ENCODE results near the gene PXYLP1. TPM values are rescaled to one million over a fixed set of nuclear protein-coding genes. Genes with fewer than 3 reads are reported as not detected.

The PXYLP1 gene
- total RNA-seq, 3 donors from 2014 or later (not counting 1 experiment from before 2014, with no cell fraction given), result 13.0 to 32.4 (median 21.7) TPM

GRCh38 chr3:141237701-141238521, 6.3 kb downstream of the PXYLP1 start:
- no peaks in the 10 kb centered on the region for H3K27me3 ChIP-seq (ENCODE audit: control insufficient read depth, insufficient read depth, low read length)
- no peaks in the 10 kb centered on the region for H3K9me3 ChIP-seq (ENCODE audit: control insufficient read depth, insufficient read depth, low read length)
- peak overlapping the region; percentile 19 for H3K27ac ChIP-seq (ENCODE audit: low read length)
- ATAC-seq (peak; percentile 55 to 72 (median 66)), DNase-seq (peak in 1 of 2 donors; percentile 35)
- Mint-ChIP-seq H3K4me3 (no peak overlapping the region), H3K36me3 (no peaks in the 10 kb centered on the region), H3K9me3 (no peaks in the 10 kb centered on the region), H3K27me3 (ENCODE audit: low read depth in 2 of 2) (no peaks in the 10 kb centered on the region), H3K27ac (peak overlapping the region; percentile 60 to 75), H3K4me1 (peaks cover 56 to 62% of the 10 kb centered on the region in 2 donors)
- peaks cover 36% of the 10 kb centered on the region for H3K4me1 ChIP-seq (ENCODE audit: control insufficient read depth, insufficient read depth, low read length)
- no peak for TF ChIP-seq CTCF (IDR thresholded peaks at IDR 0.05)
- 73% methylated on average over 14 of the region's 14 CpGs for WGBS (ENCODE audit: insufficient coverage)
- H3K36me3 ChIP-seq (ENCODE audit: control insufficient read depth, insufficient read depth, low read length), result no peaks in the 10 kb centered on the region
- H3K4me3 ChIP-seq (ENCODE audit: low read length), result no peak overlapping the region
- intact Hi-C loops (cut with micrococcal nuclease), result loop anchor here (10.0 kb wide), 1 partner anchor 217 kb away; no protein-coding TSS in a partner anchor

GRCh38 chr3:141239511-141240281, 8.1 kb downstream of the PXYLP1 start:
- H3K27me3 Mint-ChIP-seq (ENCODE audit: low read depth in 2 of 2), result no peaks in the 10 kb centered on the region
- H3K4me3 Mint-ChIP-seq, result no peak overlapping the region
- WGBS (ENCODE audit: insufficient coverage), result 91% methylated on average over 5 of the region's 5 CpGs
- intact Hi-C loops (cut with micrococcal nuclease), result loop anchor here (10.0 kb wide), 1 partner anchor 215 kb away; no protein-coding TSS in a partner anchor
- Histone ChIP-seq H3K36me3 (ENCODE audit: control insufficient read depth, insufficient read depth, low read length) (no peaks in the 10 kb centered on the region), H3K27me3 (ENCODE audit: control insufficient read depth, insufficient read depth, low read length) (no peaks in the 10 kb centered on the region), H3K27ac (ENCODE audit: low read length) (no peak overlapping the region), H3K4me1 (ENCODE audit: control insufficient read depth, insufficient read depth, low read length) (peaks cover 20% of the 10 kb centered on the region), H3K9me3 (ENCODE audit: control insufficient read depth, insufficient read depth, low read length) (no peaks in the 10 kb centered on the region), H3K4me3 (ENCODE audit: low read length) (no peak overlapping the region)
- TF ChIP-seq CTCF (IDR thresholded peaks at IDR 0.05), result no peak
- H3K36me3 Mint-ChIP-seq, result no peaks in the 10 kb centered on the region
- DNase-seq (no peak), ATAC-seq (no peak)
- H3K4me1 Mint-ChIP-seq, result peaks cover 38 to 46% of the 10 kb centered on the region in 2 donors
- H3K9me3 Mint-ChIP-seq, result no peaks in the 10 kb centered on the region
- H3K27ac Mint-ChIP-seq, result peak overlapping the region in 1 of 2 donors; percentile 54

GRCh38 chr3:141240286-141240685, 8.7 kb downstream of the PXYLP1 start:
- Mint-ChIP-seq H3K36me3 (no peaks in the 10 kb centered on the region), H3K9me3 (no peaks in the 10 kb centered on the region), H3K27ac (no peak overlapping the region), H3K27me3 (ENCODE audit: low read depth in 2 of 2) (no peaks in the 10 kb centered on the region), H3K4me1 (peaks cover 33 to 41% of the 10 kb centered on the region in 2 donors), H3K4me3 (no peak overlapping the region)
- H3K9me3 ChIP-seq (ENCODE audit: control insufficient read depth, insufficient read depth, low read length), result no peaks in the 10 kb centered on the region
- no peak for DNase-seq
- no peaks in the 10 kb centered on the region for H3K36me3 ChIP-seq (ENCODE audit: control insufficient read depth, insufficient read depth, low read length)
- no peaks in the 10 kb centered on the region for H3K27me3 ChIP-seq (ENCODE audit: control insufficient read depth, insufficient read depth, low read length)
- intact Hi-C loops (cut with micrococcal nuclease), result no loop called here
- no peak for ATAC-seq
- no peak overlapping the region for H3K27ac ChIP-seq (ENCODE audit: low read length)
- 90% methylated on average over 1 of the region's 1 CpG for WGBS (ENCODE audit: insufficient coverage)
- no peak for TF ChIP-seq CTCF (IDR thresholded peaks at IDR 0.05)
- H3K4me1 ChIP-seq (ENCODE audit: control insufficient read depth, insufficient read depth, low read length), result peaks cover 14% of the 10 kb centered on the region
- H3K4me3 ChIP-seq (ENCODE audit: low read length), result no peak overlapping the region
